ENCODE results near the gene ASXL1.

Gene ASXL1

GRCh38 chr20:32473231-32474008 lies 115.3 kb downstream of the ASXL1 start:
- Histone ChIP-seq H3K9ac (peak overlapping the region; percentile 68 to 82 (median 75); a peak in 13 of 22 replicates), H3K9me3 (replicated peaks in 1 of 11) (no peaks in the 10 kb centered on the region), H3K36me3 (peaks cover 23 to 51% (median 40%) of the 10 kb centered on the region in 11 experiments), H3K4me2 (peak overlapping the region; percentile 91 to 99 (median 97); a peak in 15 of 22 replicates), H4K20me1 (peaks cover 48 to 88% (median 63%) of the 10 kb centered on the region in 11 experiments; a peak in 21 of 22 replicates), H3K4me1 (peaks cover 95 to 100% (median 100%) of the 10 kb centered on the region in 10 experiments), H3K27ac (peak overlapping the region in 10 of 11 experiments; percentile 16 to 91 (median 74); a peak in 17 of 22 replicates), H3K27me3 (no peaks in the 10 kb centered on the region), H3K4me3 (peak overlapping the region in 2 of 10 experiments; percentile 59 to 65; a peak in 2 of 20 replicates)
- TF ChIP-seq Cebpa-rat (IDR thresholded peaks at IDR 0.05) = no peak

- H3K4me3 ChIP-seq = peak overlapping the region in 8 of 10 experiments; percentile 32 to 65 (median 50); a peak in 14 of 20 replicates
- peaks cover 25 to 45% (median 39%) of the 10 kb centered on the region in 11 experiments for H3K36me3 ChIP-seq
- H3K9ac ChIP-seq = peak overlapping the region; percentile 68 to 82 (median 75); a peak in 20 of 22 replicates
- H4K20me1 ChIP-seq = peaks cover 56 to 95% (median 71%) of the 10 kb centered on the region in 11 experiments; a peak in 21 of 22 replicates
- no peaks in the 10 kb centered on the region for H3K27me3 ChIP-seq
- peak overlapping the region; percentile 91 to 99 (median 97) for H3K4me2 ChIP-seq
- H3K9me3 ChIP-seq (replicated peaks in 1 of 11) = no peaks in the 10 kb centered on the region
- H3K27ac ChIP-seq = peak overlapping the region in 10 of 11 experiments; percentile 43 to 91 (median 74); a peak in 19 of 22 replicates
- TF ChIP-seq Cebpa-rat (IDR thresholded peaks at IDR 0.05) = no peak
- H3K4me1 ChIP-seq = peaks cover 95 to 100% (median 100%) of the 10 kb centered on the region in 10 experiments
Measured at GRCh38 chr20:32474009-32474716, 116.0 kb downstream of the ASXL1 start.

GRCh38 chr20:32474717-32474966 lies 116.5 kb downstream of the ASXL1 start:
- Histone ChIP-seq H3K27ac (peak overlapping the region; percentile 10 to 91 (median 70); a peak in 21 of 22 replicates), H3K27me3 (no peaks in the 10 kb centered on the region), H3K36me3 (peaks cover 26 to 45% (median 39%) of the 10 kb centered on the region in 11 experiments), H3K4me2 (peak overlapping the region; percentile 91 to 99 (median 97)), H3K9ac (peak overlapping the region; percentile 68 to 82 (median 75)), H3K4me3 (peak overlapping the region; percentile 32 to 65 (median 48); a peak in 18 of 20 replicates), H3K4me1 (peaks cover 95 to 100% (median 100%) of the 10 kb centered on the region in 10 experiments), H3K9me3 (replicated peaks in 1 of 11) (no peaks in the 10 kb centered on the region), H4K20me1 (peaks cover 60 to 99% (median 76%) of the 10 kb centered on the region in 11 experiments; a peak in 21 of 22 replicates)
- TF ChIP-seq Cebpa-rat (IDR thresholded peaks at IDR 0.05) = no peak

GRCh38 chr20:32474967-32475811 lies 117.1 kb downstream of the ASXL1 start:
- Histone ChIP-seq H3K27ac (peak overlapping the region; percentile 15 to 91 (median 70); a peak in 21 of 22 replicates), H4K20me1 (peaks cover 66 to 99% (median 81%) of the 10 kb centered on the region in 11 experiments; a peak in 21 of 22 replicates), H3K4me1 (peaks cover 95 to 100% (median 100%) of the 10 kb centered on the region in 10 experiments), H3K4me3 (peak overlapping the region; percentile 32 to 65 (median 48); a peak in 19 of 20 replicates), H3K27me3 (no peaks in the 10 kb centered on the region), H3K9ac (peak overlapping the region; percentile 68 to 82 (median 75)), H3K36me3 (peaks cover 26 to 51% (median 39%) of the 10 kb centered on the region in 11 experiments), H3K9me3 (replicated peaks in 1 of 11) (no peaks in the 10 kb centered on the region), H3K4me2 (peak overlapping the region; percentile 91 to 99 (median 97))
- no peak for TF ChIP-seq Cebpa-rat (IDR thresholded peaks at IDR 0.05)

GRCh38 chr20:32476684-32477593 lies 118.8 kb downstream of the ASXL1 start:
- Histone ChIP-seq H4K20me1 (peaks cover 82 to 100% (median 87%) of the 10 kb centered on the region in 11 experiments; a peak in 21 of 22 replicates), H3K27me3 (no peaks in the 10 kb centered on the region), H3K36me3 (peaks cover 20 to 44% (median 28%) of the 10 kb centered on the region in 11 experiments), H3K9me3 (replicated peaks in 1 of 11) (no peaks in the 10 kb centered on the region), H3K4me1 (peaks cover 95 to 100% (median 100%) of the 10 kb centered on the region in 10 experiments), H3K27ac (peak overlapping the region in 7 of 11 experiments; percentile 65 to 91 (median 84); a peak in 11 of 22 replicates), H3K9ac (peak overlapping the region in 10 of 11 experiments; percentile 15 to 82 (median 74); a peak in 13 of 22 replicates), H3K4me2 (peak overlapping the region; percentile 91 to 99 (median 97)), H3K4me3 (peak overlapping the region in 7 of 10 experiments; percentile 40 to 65 (median 54); a peak in 7 of 20 replicates)
- TF ChIP-seq Cebpa-rat (IDR thresholded peaks at IDR 0.05) = no peak

GRCh38 chr20:32477594-32478512 lies 119.7 kb downstream of the ASXL1 start:
- H3K27me3 ChIP-seq = no peaks in the 10 kb centered on the region
- H3K9me3 ChIP-seq (replicated peaks in 1 of 11) = no peaks in the 10 kb centered on the region
- H3K9ac ChIP-seq = peak overlapping the region in 3 of 11 experiments; percentile 12 to 41 (median 31); a peak in 3 of 22 replicates
- no peak for TF ChIP-seq Cebpa-rat (IDR thresholded peaks at IDR 0.05)
- H3K36me3 ChIP-seq = peaks cover 11 to 35% (median 19%) of the 10 kb centered on the region in 11 experiments; a peak in 21 of 22 replicates
- H3K27ac ChIP-seq = peak overlapping the region in 3 of 11 experiments; percentile 4 to 91 (median 14); a peak in 3 of 22 replicates
- peaks cover 75 to 100% (median 94%) of the 10 kb centered on the region in 11 experiments; a peak in 21 of 22 replicates for H4K20me1 ChIP-seq
- peaks cover 92 to 97% (median 94%) of the 10 kb centered on the region in 10 experiments for H3K4me1 ChIP-seq
- peak overlapping the region; percentile 91 to 99 (median 97) for H3K4me2 ChIP-seq
- no peak overlapping the region for H3K4me3 ChIP-seq

Data from BLaER1 treated with 17β-estradiol and CSF1 and Interleukin-3, amounts not matched to agents 10 nM and 100 nM (cell line).